ENCODE measurements around the gene GTPBP4.
"Not testable (repeated sequence)": the region's sequence is repeated elsewhere in the genome, so short reads cannot be mapped to it uniquely, and the experiment has no call there.

GTPBP4 gene

GRCh38 chr10:1034758-1035157 is 46.5 kb downstream of the GTPBP4 start:
- DNase-seq: no peak

GRCh38 chr10:1035201-1035600 is 47.0 kb downstream of the GTPBP4 start:
- no peak for DNase-seq

- no peak for DNase-seq
These were observed 48.1 kb downstream of the GTPBP4 start for GRCh38 chr10:1036341-1036791.

- DNase-seq: no peak
These were observed 48.9 kb downstream of the GTPBP4 start for GRCh38 chr10:1037098-1037497.

GRCh38 chr10:1038769-1039168 is 50.5 kb downstream of the GTPBP4 start:
- not testable (repeated sequence) for DNase-seq

GRCh38 chr10:1040133-1040532 is 51.9 kb downstream of the GTPBP4 start:
- DNase-seq: no peak

GRCh38 chr10:1041514-1041913 is 53.3 kb downstream of the GTPBP4 start:
- no peak for DNase-seq

- no peak for DNase-seq
These were observed 55.3 kb downstream of the GTPBP4 start for GRCh38 chr10:1043532-1043995.

- DNase-seq: no peak
These were observed 55.9 kb downstream of the GTPBP4 start for GRCh38 chr10:1044146-1044545.

GRCh38 chr10:1044964-1045363 is 56.7 kb downstream of the GTPBP4 start:
- DNase-seq: no peak

- no peak for DNase-seq
These were observed 57.2 kb downstream of the GTPBP4 start for GRCh38 chr10:1045415-1045814.

GRCh38 chr10:1047937-1048336 is 59.7 kb downstream of the GTPBP4 start:
- DNase-seq: no peak

- peak; percentile 51 for DNase-seq
These were observed 60.1 kb downstream of the GTPBP4 start for GRCh38 chr10:1048349-1048731.

GRCh38 chr10:1048732-1049424 is 60.6 kb downstream of the GTPBP4 start, which contains the start of gene IDI1:
IDI1 (minus strand) TSS chr10:1049119; CDS start chr10:1049003, 116 bp downstream.
- DNase-seq: peak; percentile 98

- DNase-seq: no peak
These were observed 61.3 kb downstream of the GTPBP4 start for GRCh38 chr10:1049425-1049958.

- no peak for DNase-seq
These were observed 61.9 kb downstream of the GTPBP4 start for GRCh38 chr10:1050145-1050544.

- DNase-seq: no peak
These were observed 62.3 kb downstream of the GTPBP4 start for GRCh38 chr10:1050554-1050953.

- DNase-seq: no peak
These were observed 66.5 kb downstream of the GTPBP4 start for GRCh38 chr10:1054684-1055083.

- peak; percentile 77 for DNase-seq
These were observed 68.3 kb downstream of the GTPBP4 start, which contains the start of gene WDR37 for GRCh38 chr10:1056326-1057105. WDR37 (plus strand) TSS chr10:1056385; CDS start chr10:1072156, 15,771 bp downstream.

- no peak for DNase-seq
These were observed 68.9 kb downstream of the GTPBP4 start for GRCh38 chr10:1057106-1057657.

GRCh38 chr10:1058017-1058416 is 69.8 kb downstream of the GTPBP4 start:
- no peak for DNase-seq

GRCh38 chr10:1059902-1060301 is 71.7 kb downstream of the GTPBP4 start:
- no peak for DNase-seq
